Liver (tissue), 3 donors: ENCODE data around the gene DRAXIN.

Source experiments
- ATF3 ChIP-seq: IDR thresholded peaks from 2 replicates; pipeline ENCODE4 v1.6.1; 2016; ENCODE audit warnings: antibody characterized with exemption
- FOXA1 ChIP-seq: IDR thresholded peaks from 2 replicates; pipeline ENCODE4 v1.6.1; 2016; ENCODE audit warnings: antibody characterized with exemption
- FOXA2 ChIP-seq: IDR thresholded peaks from 2 replicates; pipeline ENCODE4 v1.6.1; 2016; ENCODE audit warnings: antibody characterized with exemption
- GABPA ChIP-seq, 2 donors: IDR thresholded peaks in 1 of 2; conservative IDR thresholded peaks in 1 of 2; 2 replicates each; pipeline ENCODE4 v1.6.1; 2016; ENCODE audit warnings: antibody characterized with exemption in 2 of 2, mild to moderate bottlenecking in 1 of 2, moderate library complexity in 1 of 2
- NR2F2 ChIP-seq: IDR thresholded peaks from 2 replicates; pipeline ENCODE4 v1.6.1; 2016; ENCODE audit warnings: antibody characterized with exemption
- RAD21 ChIP-seq, 2 donors: IDR thresholded peaks; 2 replicates each; pipeline ENCODE4 v1.6.1; 2016; ENCODE audit warnings: antibody characterized with exemption in 2 of 2, mild to moderate bottlenecking in 2 of 2
- SP1 ChIP-seq: IDR thresholded peaks from 2 replicates; pipeline ENCODE4 v1.6.1; 2018; ENCODE audit warnings: antibody characterized with exemption, mild to moderate bottlenecking
- TAF1 ChIP-seq: conservative IDR thresholded peaks from 2 replicates; pipeline ENCODE4 v1.6.1; 2016; ENCODE audit warnings: antibody characterized with exemption, mild to moderate bottlenecking
- ZBTB33 ChIP-seq: IDR thresholded peaks from 2 replicates; pipeline ENCODE4 v1.6.1; 2016; ENCODE audit warnings: antibody characterized with exemption
- TF ChIP-seq, protein P1 (sequence below): fragments of 150-350 bp; IDR thresholded peaks from 2 replicates; pipeline ENCODE4 v1.5.1; 2017; ENCODE audit warnings: improper control_type of control experiment, low read depth, low read length; ENCODE audit not compliant: missing input control
- TF ChIP-seq, protein P2 (sequence below): IDR thresholded peaks from 2 replicates; pipeline ENCODE4 v1.6.1; 2016; ENCODE audit warnings: antibody characterized with exemption
- TF ChIP-seq, protein P3 (sequence below): IDR thresholded peaks from 2 replicates; pipeline ENCODE4 v1.6.1; 2016; ENCODE audit warnings: antibody characterized with exemption, mild to moderate bottlenecking
- donor health status: healthy.
- donor health status: healthy.

DNA sequence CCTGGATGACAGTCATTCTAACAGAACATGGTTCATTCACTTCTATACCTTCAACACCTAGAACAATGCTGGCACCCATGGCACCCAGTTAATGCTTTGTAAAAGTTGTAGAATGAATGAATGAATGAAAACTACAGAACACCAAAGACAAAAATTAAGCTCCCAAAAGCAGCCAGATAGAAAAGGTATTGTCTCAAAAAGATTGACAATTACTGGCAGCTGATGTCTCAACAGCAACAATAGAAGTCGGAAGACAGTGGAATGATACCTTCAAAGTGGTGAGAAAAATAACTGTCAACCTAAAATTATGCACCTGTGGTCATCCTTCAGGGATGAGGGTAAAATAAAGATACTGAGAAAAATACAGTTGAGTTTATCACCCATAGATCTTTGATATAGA, 65.5 kb downstream of the DRAXIN start:
- TF ChIP-seq, protein P1, sequence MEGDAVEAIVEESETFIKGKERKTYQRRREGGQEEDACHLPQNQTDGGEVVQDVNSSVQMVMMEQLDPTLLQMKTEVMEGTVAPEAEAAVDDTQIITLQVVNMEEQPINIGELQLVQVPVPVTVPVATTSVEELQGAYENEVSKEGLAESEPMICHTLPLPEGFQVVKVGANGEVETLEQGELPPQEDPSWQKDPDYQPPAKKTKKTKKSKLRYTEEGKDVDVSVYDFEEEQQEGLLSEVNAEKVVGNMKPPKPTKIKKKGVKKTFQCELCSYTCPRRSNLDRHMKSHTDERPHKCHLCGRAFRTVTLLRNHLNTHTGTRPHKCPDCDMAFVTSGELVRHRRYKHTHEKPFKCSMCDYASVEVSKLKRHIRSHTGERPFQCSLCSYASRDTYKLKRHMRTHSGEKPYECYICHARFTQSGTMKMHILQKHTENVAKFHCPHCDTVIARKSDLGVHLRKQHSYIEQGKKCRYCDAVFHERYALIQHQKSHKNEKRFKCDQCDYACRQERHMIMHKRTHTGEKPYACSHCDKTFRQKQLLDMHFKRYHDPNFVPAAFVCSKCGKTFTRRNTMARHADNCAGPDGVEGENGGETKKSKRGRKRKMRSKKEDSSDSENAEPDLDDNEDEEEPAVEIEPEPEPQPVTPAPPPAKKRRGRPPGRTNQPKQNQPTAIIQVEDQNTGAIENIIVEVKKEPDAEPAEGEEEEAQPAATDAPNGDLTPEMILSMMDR: no peak
- TF ChIP-seq SP1 (no peak), TAF1 (no peak), RAD21 (IDR thresholded peaks at IDR 0.05) (no peak), GABPA (IDR thresholded peaks at IDR 0.05 in 1 of 2, conservative IDR thresholded peaks at IDR 0.05 in 1 of 2) (no peak), FOXA1 (no peak), ZBTB33 (no peak), ATF3 (no peak), NR2F2 (no peak), FOXA2 (no peak)
- TF ChIP-seq, protein P2, sequence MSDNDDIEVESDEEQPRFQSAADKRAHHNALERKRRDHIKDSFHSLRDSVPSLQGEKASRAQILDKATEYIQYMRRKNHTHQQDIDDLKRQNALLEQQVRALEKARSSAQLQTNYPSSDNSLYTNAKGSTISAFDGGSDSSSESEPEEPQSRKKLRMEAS: no peak
- TF ChIP-seq, protein P3, sequence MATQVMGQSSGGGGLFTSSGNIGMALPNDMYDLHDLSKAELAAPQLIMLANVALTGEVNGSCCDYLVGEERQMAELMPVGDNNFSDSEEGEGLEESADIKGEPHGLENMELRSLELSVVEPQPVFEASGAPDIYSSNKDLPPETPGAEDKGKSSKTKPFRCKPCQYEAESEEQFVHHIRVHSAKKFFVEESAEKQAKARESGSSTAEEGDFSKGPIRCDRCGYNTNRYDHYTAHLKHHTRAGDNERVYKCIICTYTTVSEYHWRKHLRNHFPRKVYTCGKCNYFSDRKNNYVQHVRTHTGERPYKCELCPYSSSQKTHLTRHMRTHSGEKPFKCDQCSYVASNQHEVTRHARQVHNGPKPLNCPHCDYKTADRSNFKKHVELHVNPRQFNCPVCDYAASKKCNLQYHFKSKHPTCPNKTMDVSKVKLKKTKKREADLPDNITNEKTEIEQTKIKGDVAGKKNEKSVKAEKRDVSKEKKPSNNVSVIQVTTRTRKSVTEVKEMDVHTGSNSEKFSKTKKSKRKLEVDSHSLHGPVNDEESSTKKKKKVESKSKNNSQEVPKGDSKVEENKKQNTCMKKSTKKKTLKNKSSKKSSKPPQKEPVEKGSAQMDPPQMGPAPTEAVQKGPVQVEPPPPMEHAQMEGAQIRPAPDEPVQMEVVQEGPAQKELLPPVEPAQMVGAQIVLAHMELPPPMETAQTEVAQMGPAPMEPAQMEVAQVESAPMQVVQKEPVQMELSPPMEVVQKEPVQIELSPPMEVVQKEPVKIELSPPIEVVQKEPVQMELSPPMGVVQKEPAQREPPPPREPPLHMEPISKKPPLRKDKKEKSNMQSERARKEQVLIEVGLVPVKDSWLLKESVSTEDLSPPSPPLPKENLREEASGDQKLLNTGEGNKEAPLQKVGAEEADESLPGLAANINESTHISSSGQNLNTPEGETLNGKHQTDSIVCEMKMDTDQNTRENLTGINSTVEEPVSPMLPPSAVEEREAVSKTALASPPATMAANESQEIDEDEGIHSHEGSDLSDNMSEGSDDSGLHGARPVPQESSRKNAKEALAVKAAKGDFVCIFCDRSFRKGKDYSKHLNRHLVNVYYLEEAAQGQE: no peak
